ENCODE data around the gene RNF224.

RNF224 gene

DNA sequence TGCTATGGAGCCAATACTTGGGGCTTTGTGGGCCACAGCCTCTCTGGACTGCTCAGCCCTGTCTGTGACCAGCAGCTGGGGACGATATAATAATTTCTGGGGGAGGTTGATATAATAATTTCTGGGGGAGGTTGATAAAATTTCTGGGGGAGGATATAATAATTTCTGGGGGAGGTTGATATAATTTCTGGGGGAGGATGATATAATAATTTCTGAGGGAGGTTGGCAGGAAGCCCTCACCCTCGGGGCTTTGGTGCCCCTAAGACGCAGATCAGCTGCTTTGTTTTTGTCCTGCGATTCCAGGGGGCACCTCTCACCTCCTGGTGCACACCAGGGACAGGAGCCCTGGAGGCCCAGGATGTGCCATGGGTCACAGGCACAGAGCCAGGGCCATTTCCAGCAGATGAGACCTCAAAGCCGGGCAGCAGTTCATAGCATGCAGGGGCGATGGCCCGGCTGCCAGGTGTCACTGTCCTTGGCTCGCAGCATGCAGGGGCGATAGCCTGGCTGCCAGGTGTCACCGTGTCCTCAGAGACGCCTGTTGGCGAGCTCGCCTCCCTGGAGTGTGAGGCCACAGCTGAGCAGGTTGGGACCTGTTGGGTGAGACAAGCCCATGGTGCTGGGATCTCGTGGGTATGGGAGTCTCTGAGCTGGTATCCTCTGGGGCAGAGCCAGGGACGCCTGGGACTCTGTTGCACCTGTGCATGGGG, 46.5 kb downstream of the RNF224 start:
- DNase-seq (ENCODE audit: low spot score) = no peak

DNA sequence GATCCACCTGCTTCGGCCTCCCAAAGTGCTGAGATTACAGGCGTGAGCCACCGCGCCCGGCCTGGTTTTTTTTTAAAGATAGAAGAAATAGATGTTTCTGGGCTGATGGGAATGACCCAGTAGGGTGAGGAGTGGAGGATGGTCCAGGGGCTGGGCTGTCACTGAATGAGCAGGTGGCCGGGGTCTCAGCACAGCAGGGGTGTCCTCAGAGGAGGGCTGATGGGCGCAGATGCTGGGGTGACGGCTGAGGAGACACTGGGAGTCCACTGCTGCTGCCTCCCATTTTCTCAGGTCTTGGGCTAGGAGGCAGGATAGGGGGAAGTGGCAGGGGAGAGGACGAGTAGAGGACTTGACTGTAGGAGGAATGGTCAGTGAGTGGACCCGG, 47.9 kb downstream of the RNF224 start:
- no peak for DNase-seq (ENCODE audit: low spot score)

DNA sequence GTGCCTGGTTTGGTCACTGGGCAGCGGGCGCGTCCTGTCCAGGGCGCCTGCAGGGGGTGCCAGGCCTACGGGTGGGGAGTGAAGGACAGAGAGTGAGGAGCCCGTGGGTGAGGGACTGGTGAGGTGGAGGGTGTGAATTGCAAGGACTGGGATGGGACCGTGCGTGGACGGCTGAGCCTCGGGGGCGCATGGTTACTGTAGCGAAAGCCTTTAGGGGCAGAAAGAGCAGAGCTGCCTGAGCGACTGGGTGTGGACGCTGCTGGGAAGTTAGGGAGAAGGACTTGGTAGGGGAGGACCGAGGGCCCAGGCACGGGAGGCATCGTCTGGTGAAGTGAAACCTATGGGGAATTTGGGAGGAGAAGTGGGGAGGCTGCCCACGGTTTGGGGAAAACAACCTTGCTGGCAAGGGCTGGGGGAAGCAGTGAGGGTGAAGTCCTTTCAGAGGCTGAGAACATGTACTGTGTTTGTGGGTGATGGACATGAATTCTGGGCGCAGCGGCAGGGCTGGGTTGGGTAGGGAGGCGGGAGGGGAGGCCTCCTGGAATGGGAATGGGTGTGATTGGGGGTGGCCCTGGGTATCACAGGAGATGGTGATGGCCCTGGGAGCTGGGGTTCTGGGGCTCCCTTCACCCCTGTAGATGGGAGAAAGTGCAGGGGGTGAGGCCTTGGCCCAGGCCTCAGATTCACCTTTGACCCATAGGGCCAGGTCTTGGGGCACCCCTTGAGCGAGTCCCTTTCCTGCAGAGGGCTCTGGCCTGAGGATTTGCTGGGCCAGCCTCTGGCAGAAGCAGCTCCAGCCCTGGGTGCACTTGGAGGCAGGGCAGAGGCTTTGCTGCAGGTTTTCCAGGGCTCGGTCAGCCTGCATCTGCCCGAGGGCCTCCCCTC, 48.5 kb downstream of the RNF224 start:
- DNase-seq (ENCODE audit: low spot score) = no peak

- DNase-seq (ENCODE audit: low spot score) = peak; percentile 80
Measured at GRCh38 chr9:137276473-137277328, 49.4 kb downstream of the RNF224 start.

DNA sequence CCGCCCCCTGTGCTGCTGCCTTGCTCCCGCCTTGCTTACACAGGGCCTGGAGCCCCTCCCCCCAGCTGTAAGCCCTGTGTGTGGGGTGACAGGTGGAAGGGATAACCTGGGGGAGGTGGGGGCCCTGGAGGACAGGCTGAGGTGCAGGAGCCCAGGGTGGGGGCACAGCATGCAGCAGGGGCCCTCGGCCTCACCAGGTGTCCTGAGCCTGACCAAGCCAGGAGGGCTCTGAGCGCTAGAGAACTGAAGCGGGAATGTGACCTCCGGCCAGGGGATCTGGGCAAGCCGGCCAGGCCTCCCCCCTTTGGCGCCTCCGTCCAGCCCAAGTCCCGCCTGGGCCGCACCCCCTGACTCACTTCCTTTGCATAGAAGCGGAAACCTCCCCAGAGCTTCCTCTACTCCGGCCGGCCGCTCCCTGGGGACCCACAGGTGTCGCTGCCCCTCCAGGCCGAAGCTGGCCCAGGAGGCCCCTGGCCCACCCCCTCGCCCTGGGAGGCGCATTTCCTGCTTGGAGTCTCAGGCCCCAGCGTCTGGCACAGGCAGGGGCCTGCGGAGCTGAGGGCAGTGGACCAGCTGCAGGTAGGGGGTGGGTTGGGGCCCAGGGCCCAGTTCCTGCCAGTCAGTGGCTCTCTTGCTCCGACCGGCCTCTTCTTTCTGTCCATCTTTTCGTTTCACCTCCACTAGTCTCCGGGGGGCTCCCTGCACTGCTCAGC, 50.2 kb downstream of the RNF224 start, which contains the start of gene TOR4A:
TOR4A (plus strand) TSS at position 398 of the 713 bp plus-strand sequence. CDS start 964 bp downstream, outside the sequence.
- peak; percentile 93 for DNase-seq (ENCODE audit: low spot score)

GRCh38 chr9:137278061-137278701, 50.9 kb downstream of the RNF224 start:
- no peak for DNase-seq (ENCODE audit: low spot score)

Data from GM03348 (cell line).